Measurements from ENCODE around the gene EPN2. TPM values are rescaled to one million over a fixed set of nuclear protein-coding genes. Genes with fewer than 3 reads are reported as not detected.

The EPN2 gene
- total and polyA plus RNA-seq, 2 donors from 2014 or later = 18.0 to 45.4 TPM

- Histone ChIP-seq H3K27ac (ENCODE audit: low read depth in 2 of 2, low read length in 2 of 2) (peak overlapping the region in 1 of 2 donors; percentile 59), H3K9me3 (ENCODE audit: control insufficient read depth in 2 of 3, insufficient read depth in 1 of 3, low read length in 3 of 3) (no peaks in the 10 kb centered on the region), H3K27me3 (ENCODE audit: control insufficient read depth, insufficient read depth, low read length) (no peaks in the 10 kb centered on the region), H3K4me3 (ENCODE audit: low read length in 3 of 3) (no peak overlapping the region), H3K4me1 (ENCODE audit: control insufficient read depth in 2 of 3, insufficient read depth in 2 of 3, low read depth in 1 of 3, low read length in 3 of 3) (peaks cover 0 to 10% (median 0%) of the 10 kb centered on the region in 3 donors), H3K36me3 (ENCODE audit: control insufficient read depth in 2 of 3, insufficient read depth in 3 of 3, low read length in 3 of 3) (no peaks in the 10 kb centered on the region), H3K9ac (ENCODE audit: low read length in 3 of 3) (no peak overlapping the region)
- peak in 2 of 5 donors; percentile 8 to 30 for DNase-seq
- no peak for FAIRE-seq
- TF ChIP-seq, protein P1, sequence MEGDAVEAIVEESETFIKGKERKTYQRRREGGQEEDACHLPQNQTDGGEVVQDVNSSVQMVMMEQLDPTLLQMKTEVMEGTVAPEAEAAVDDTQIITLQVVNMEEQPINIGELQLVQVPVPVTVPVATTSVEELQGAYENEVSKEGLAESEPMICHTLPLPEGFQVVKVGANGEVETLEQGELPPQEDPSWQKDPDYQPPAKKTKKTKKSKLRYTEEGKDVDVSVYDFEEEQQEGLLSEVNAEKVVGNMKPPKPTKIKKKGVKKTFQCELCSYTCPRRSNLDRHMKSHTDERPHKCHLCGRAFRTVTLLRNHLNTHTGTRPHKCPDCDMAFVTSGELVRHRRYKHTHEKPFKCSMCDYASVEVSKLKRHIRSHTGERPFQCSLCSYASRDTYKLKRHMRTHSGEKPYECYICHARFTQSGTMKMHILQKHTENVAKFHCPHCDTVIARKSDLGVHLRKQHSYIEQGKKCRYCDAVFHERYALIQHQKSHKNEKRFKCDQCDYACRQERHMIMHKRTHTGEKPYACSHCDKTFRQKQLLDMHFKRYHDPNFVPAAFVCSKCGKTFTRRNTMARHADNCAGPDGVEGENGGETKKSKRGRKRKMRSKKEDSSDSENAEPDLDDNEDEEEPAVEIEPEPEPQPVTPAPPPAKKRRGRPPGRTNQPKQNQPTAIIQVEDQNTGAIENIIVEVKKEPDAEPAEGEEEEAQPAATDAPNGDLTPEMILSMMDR (IDR thresholded peaks at IDR 0.05; ENCODE audit: borderline replicate concordance, extremely low read depth, insufficient read depth) = no peak
- intact Hi-C loops (cut with DNase I) = loop anchor here (10.0 kb wide), 1 partner anchor 75 kb away; no protein-coding TSS in a partner anchor
Observed at GRCh38 chr17:19369846-19370492, 132.8 kb downstream of the EPN2 start.

- peak overlapping the region in 1 of 2 donors; percentile 59 for H3K27ac ChIP-seq (ENCODE audit: low read depth in 2 of 2, low read length in 2 of 2)
- H3K4me3 ChIP-seq (ENCODE audit: low read length in 3 of 3) = no peak overlapping the region
- intact Hi-C loops (cut with DNase I) = no loop called here
- H3K27me3 ChIP-seq (ENCODE audit: control insufficient read depth, insufficient read depth, low read length) = no peaks in the 10 kb centered on the region
- H3K9ac ChIP-seq (ENCODE audit: low read length in 3 of 3) = no peak overlapping the region
- H3K9me3 ChIP-seq (ENCODE audit: control insufficient read depth in 2 of 3, insufficient read depth in 1 of 3, low read length in 3 of 3) = no peaks in the 10 kb centered on the region
- H3K36me3 ChIP-seq (ENCODE audit: control insufficient read depth in 2 of 3, insufficient read depth in 3 of 3, low read length in 3 of 3) = no peaks in the 10 kb centered on the region
- DNase-seq (peak in 2 of 5 donors; percentile 8 to 27), FAIRE-seq (no peak)
- peaks cover 0 to 10% (median 0%) of the 10 kb centered on the region in 3 donors for H3K4me1 ChIP-seq (ENCODE audit: control insufficient read depth in 2 of 3, insufficient read depth in 2 of 3, low read depth in 1 of 3, low read length in 3 of 3)
- TF ChIP-seq, protein P1 (IDR thresholded peaks at IDR 0.05; ENCODE audit: borderline replicate concordance, extremely low read depth, insufficient read depth) = no peak
Observed at GRCh38 chr17:19370493-19370960, 133.4 kb downstream of the EPN2 start.

GRCh38 chr17:19371259-19372010 lies 134.3 kb downstream of the EPN2 start:
- H3K27me3 ChIP-seq (ENCODE audit: control insufficient read depth, insufficient read depth, low read length) = no peaks in the 10 kb centered on the region
- no peak overlapping the region for H3K9ac ChIP-seq (ENCODE audit: low read length in 3 of 3)
- DNase-seq (peak in 1 of 5 donors; percentile 2), FAIRE-seq (no peak)
- no peak overlapping the region for H3K4me3 ChIP-seq (ENCODE audit: low read length in 3 of 3)
- no peak overlapping the region for H3K27ac ChIP-seq (ENCODE audit: low read depth in 2 of 2, low read length in 2 of 2)
- no peaks in the 10 kb centered on the region for H3K36me3 ChIP-seq (ENCODE audit: control insufficient read depth in 2 of 3, insufficient read depth in 3 of 3, low read length in 3 of 3)
- TF ChIP-seq, protein P1 (IDR thresholded peaks at IDR 0.05; ENCODE audit: borderline replicate concordance, extremely low read depth, insufficient read depth) = no peak
- intact Hi-C loops (cut with DNase I) = no loop called here
- no peaks in the 10 kb centered on the region for H3K9me3 ChIP-seq (ENCODE audit: control insufficient read depth in 2 of 3, insufficient read depth in 1 of 3, low read length in 3 of 3)
- peaks cover 0 to 10% (median 0%) of the 10 kb centered on the region in 3 donors for H3K4me1 ChIP-seq (ENCODE audit: control insufficient read depth in 2 of 3, insufficient read depth in 2 of 3, low read depth in 1 of 3, low read length in 3 of 3)

Data from kidney (tissue), 14 donors.